Ascending aorta (tissue), 2 donors: ENCODE results near the gene DOCK3. TPM values are rescaled to one million over a fixed set of nuclear protein-coding genes. Genes with fewer than 3 reads are reported as not detected.

Experiments
- DNase-seq, 2 donors: peaks; one replicate each; pipeline ENCODE4 v3.0.0-alpha.2; 2019; ENCODE audit warnings: low spot score in 2 of 2
- H3K27ac ChIP-seq, 2 donors: fragments of 200-600 bp; sonication (generic); one replicate each; pipeline ENCODE4 v1.5.1; 2016 to 2017; ENCODE audit warnings: mild to moderate bottlenecking in 1 of 2
- H3K27me3 ChIP-seq: fragments of 200-600 bp; sonication (generic); one replicate; pipeline ENCODE4 v1.5.1; 2017
- H3K36me3 ChIP-seq, 2 donors: fragments of 200-600 bp; sonication (generic); one replicate each; pipeline ENCODE4 v1.5.1; 2016
- H3K4me1 ChIP-seq, 2 donors: fragments of 200-600 bp; sonication (generic); one replicate each; pipeline ENCODE4 v1.5.1; 2016 to 2017; ENCODE audit warnings: mild to moderate bottlenecking in 1 of 2
- H3K4me3 ChIP-seq, 2 donors: fragments of 200-600 bp; sonication (generic); one replicate each; pipeline ENCODE4 v1.5.1; 2016 to 2017; ENCODE audit warnings: mild to moderate bottlenecking in 1 of 2
- H3K9me3 ChIP-seq, 2 donors: fragments of 200-600 bp; sonication (generic); one replicate each; pipeline ENCODE4 v1.5.1; 2016
- CTCF ChIP-seq, 3 experiments: fragments of 200-600 bp in 2 of 3; fragments of 450-650 bp in 1 of 3; sonication (generic) in 2 of 3; IDR thresholded peaks; one replicate each; pipeline ENCODE4 v1.5.1; 2016 to 2019; ENCODE audit warnings: antibody characterized with exemption in 3 of 3, mild to moderate bottlenecking in 1 of 3, moderate library complexity in 1 of 3
- intact Hi-C: fragments of 100-400 bp; cut with DNase I; formaldehyde crosslinking; loops from one replicate; pipeline ENCODE4 v1.15.1; 2023
- total RNA-seq: library from RNA; depleted of rRNA; stranded (reverse); fragments of >200 nt; gene quantifications from one replicate; pipeline ENCODE4 v1.1.0, GENCODE V29; 2016

The DOCK3 gene
- total RNA-seq, 1 donor from 2014 or later: 3.9 TPM

- no peak for DNase-seq
- H3K4me1 ChIP-seq: no peaks in the 10 kb centered on the region
- H3K36me3 ChIP-seq: no peaks in the 10 kb centered on the region
- TF ChIP-seq CTCF (IDR thresholded peaks at IDR 0.05): peak in 2 of 3 experiments; percentile 13 to 18
- H3K27ac ChIP-seq: no peak overlapping the region
- H3K9me3 ChIP-seq: peaks cover 0 to 6% of the 10 kb centered on the region in 2 donors
- intact Hi-C loops: no loop called here
- no peak overlapping the region for H3K4me3 ChIP-seq
- no peaks in the 10 kb centered on the region for H3K27me3 ChIP-seq
These were observed 636.3 kb downstream of the DOCK3 start for GRCh38 chr3:51311055-51311454.

DNA sequence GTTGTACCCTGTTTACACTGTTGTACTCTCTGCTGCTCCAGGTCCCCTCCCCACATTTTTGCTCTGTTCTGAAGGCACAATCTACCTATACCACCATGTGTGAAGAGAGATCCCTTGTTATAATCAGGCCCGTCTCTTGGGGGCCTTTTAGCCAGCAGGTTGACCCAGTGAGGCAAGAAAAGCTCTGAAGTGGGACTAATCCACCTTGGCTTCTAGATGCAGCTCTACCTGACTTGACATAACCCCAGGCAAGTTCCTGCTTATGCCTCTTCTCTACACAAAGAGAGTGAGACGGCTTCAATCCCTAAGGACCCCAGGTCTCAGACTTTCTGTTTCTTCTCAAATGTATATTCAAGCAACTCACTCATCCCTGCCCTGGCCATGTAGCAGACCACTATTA is 653.5 kb downstream of the DOCK3 start:
- Histone ChIP-seq H3K27me3 (no peaks in the 10 kb centered on the region), H3K4me3 (no peak overlapping the region), H3K4me1 (no peaks in the 10 kb centered on the region), H3K36me3 (no peaks in the 10 kb centered on the region), H3K27ac (no peak overlapping the region), H3K9me3 (no peaks in the 10 kb centered on the region)
- no peak for TF ChIP-seq CTCF (IDR thresholded peaks at IDR 0.05)
- no peak for DNase-seq
- intact Hi-C loops: no loop called here

GRCh38 chr3:51330046-51330445 is 655.3 kb downstream of the DOCK3 start:
- intact Hi-C loops: no loop called here
- no peak for TF ChIP-seq CTCF (IDR thresholded peaks at IDR 0.05)
- Histone ChIP-seq H3K27ac (no peak overlapping the region), H3K4me1 (no peaks in the 10 kb centered on the region), H3K9me3 (no peaks in the 10 kb centered on the region), H3K27me3 (no peaks in the 10 kb centered on the region), H3K4me3 (no peak overlapping the region), H3K36me3 (no peaks in the 10 kb centered on the region)
- no peak for DNase-seq

GRCh38 chr3:51332156-51332555 is 657.4 kb downstream of the DOCK3 start:
- Histone ChIP-seq H3K36me3 (no peaks in the 10 kb centered on the region), H3K9me3 (no peaks in the 10 kb centered on the region), H3K27ac (no peak overlapping the region), H3K27me3 (no peaks in the 10 kb centered on the region), H3K4me1 (no peaks in the 10 kb centered on the region), H3K4me3 (no peak overlapping the region)
- no peak for TF ChIP-seq CTCF (IDR thresholded peaks at IDR 0.05)
- no peak for DNase-seq
- intact Hi-C loops: no loop called here

- no peak overlapping the region for H3K27ac ChIP-seq
- intact Hi-C loops: no loop called here
- H3K27me3 ChIP-seq: no peaks in the 10 kb centered on the region
- no peak for DNase-seq
- H3K4me3 ChIP-seq: no peak overlapping the region
- no peak for TF ChIP-seq CTCF (IDR thresholded peaks at IDR 0.05)
- no peaks in the 10 kb centered on the region for H3K4me1 ChIP-seq
- no peaks in the 10 kb centered on the region for H3K36me3 ChIP-seq
- H3K9me3 ChIP-seq: no peaks in the 10 kb centered on the region
These were observed 658.3 kb downstream of the DOCK3 start for GRCh38 chr3:51333021-51333420.

- no peak for DNase-seq
- Histone ChIP-seq H3K27ac (no peak overlapping the region), H3K4me1 (peaks cover 9 to 20% of the 10 kb centered on the region in 2 donors), H3K36me3 (no peaks in the 10 kb centered on the region), H3K9me3 (no peaks in the 10 kb centered on the region), H3K27me3 (no peaks in the 10 kb centered on the region), H3K4me3 (no peak overlapping the region)
- no peak for TF ChIP-seq CTCF (IDR thresholded peaks at IDR 0.05)
- intact Hi-C loops: no loop called here
These were observed 661.5 kb downstream of the DOCK3 start for GRCh38 chr3:51336261-51336660.
